ENCODE data around the gene FOXK1.

Gene FOXK1

GRCh38 chr7:4747013-4747412, 64.9 kb downstream of the FOXK1 start:
- DNase-seq = no peak

DNA sequence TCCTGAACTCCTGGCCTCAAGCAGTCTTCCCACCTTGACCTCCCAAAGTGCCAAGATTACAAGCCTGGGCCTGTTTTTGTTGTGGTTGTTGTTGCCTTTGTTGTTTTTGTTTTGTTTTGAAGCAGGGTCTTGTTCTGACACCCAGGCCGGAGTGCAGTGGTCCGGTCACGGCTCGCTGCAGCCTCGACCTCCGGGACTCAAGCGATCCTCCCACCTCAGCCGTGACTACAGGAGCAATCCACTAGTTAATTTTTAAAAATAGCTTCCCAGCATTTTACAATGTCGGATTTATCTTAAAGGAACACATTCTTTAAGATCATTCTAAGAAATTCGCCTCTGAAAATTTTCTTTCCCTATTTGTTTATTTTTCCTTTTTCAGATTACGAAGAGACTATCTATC, 65.7 kb downstream of the FOXK1 start:
- no peak for DNase-seq

DNA sequence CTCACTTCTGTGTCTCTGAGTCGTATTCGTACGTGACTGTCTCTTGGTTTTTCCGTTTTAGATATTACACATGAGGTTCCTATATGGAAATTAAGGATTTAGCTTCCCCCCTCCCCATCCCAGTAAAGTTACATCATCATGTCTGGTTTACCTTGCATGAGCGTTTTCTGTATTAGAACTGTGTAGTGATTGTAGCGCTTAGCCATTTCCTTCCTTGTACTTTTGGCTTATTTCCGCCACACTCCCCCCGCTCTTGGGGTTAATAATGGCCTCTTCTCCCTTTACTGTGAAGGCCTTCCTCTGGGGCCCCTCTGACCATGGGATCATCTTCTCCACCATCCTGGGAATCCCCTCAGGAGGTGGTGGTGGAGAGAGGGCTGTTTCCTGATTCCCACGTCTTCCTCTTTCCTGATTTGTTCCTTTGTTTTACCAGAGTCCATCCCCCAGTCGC, 66.2 kb downstream of the FOXK1 start:
- no peak for DNase-seq

- DNase-seq = no peak
Measured at GRCh38 chr7:4749363-4749762, 67.3 kb downstream of the FOXK1 start.

DNA sequence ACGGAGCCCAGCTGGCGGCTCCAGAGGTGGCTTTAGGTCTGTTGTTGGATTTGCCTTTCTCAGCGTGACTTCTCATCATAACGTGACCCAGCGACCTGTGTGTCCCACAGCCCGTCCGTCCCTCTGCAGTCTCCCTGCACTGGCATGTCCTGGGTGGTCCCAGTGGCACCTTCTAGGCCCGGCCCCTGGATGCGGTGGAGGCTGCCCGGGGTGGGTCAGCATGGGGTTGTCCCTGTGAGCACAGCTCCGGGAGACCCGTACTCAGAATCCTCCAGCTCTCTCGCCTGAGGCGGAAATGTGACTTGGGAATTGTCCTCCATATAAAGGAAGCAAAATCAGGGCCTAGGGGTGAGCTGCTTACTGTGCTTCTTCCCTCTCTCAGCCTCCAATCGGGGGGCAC, 67.7 kb downstream of the FOXK1 start:
- DNase-seq = no peak

GRCh38 chr7:4751398-4751947, 69.4 kb downstream of the FOXK1 start:
- no peak for DNase-seq

DNA sequence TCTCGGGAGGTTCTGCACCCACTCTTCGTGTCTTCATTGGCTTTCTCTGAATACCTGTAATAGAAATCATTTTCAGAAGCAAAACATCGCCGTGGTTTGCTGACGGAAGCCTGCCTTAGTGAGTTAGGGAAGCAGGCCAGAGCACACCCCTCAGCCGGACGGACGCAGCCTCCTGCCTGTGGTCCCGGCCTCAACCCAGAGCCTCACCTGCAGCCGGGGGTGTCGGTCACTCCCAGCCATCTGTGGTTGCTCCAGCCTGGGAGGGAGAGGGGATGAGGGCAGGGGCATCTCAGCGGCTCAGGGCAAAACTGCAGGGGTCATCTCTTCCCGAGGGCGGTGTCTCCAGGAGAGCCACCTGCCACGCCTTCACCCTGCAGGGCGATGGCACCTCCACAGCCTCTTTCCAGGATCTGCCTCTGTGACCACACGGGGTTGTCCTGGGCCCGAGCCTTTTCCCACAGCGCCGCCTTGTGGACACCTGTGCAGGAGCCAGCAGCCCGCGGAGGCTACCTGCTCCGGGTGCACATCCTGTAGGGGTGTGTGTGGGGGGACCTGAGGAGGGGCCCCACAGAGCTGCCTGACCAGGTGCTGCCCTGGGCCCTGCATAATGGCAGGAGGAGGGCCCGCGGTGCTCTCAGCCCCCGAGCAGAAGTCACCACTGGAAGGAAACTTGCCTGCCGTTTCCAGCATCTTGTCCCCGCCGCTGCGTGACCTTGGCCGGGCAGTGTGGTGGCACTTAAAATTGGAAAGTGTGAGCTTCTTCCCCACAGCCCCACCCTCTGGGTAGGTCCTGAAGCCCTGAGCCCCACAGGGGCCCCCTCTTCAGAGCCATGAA, 71.7 kb downstream of the FOXK1 start:
- no peak for DNase-seq

- DNase-seq = no peak
Measured at GRCh38 chr7:4754433-4755010, 72.4 kb downstream of the FOXK1 start.

GRCh38 chr7:4755045-4755444, 73.0 kb downstream of the FOXK1 start:
- no peak for DNase-seq

- DNase-seq = no peak
Measured at GRCh38 chr7:4758111-4758510, 76.0 kb downstream of the FOXK1 start.

GRCh38 chr7:4758791-4759190, 76.7 kb downstream of the FOXK1 start:
- no peak for DNase-seq

DNA sequence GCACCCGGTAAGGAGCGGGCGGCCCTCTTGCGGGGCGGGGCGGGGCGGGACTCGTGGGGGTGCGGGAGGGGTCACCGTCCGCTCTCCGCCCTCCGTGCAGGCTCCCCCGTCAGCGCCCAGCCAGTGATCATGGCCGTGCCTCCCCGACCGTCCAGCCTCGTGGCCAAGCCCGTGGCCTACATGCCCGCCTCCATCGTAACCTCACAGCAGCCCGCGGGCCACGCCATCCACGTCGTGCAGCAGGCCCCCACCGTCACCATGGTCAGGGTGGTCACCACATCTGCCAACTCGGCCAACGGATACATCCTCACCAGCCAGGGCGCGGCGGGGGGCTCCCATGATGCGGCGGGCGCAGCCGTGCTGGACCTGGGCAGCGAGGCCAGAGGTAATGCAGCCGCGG, 77.1 kb downstream of the FOXK1 start:
- no peak for DNase-seq

- no peak for DNase-seq
Measured at GRCh38 chr7:4760952-4761351, 78.9 kb downstream of the FOXK1 start.

GRCh38 chr7:4762121-4763055, 80.3 kb downstream of the FOXK1 start:
- DNase-seq = no peak

DNA sequence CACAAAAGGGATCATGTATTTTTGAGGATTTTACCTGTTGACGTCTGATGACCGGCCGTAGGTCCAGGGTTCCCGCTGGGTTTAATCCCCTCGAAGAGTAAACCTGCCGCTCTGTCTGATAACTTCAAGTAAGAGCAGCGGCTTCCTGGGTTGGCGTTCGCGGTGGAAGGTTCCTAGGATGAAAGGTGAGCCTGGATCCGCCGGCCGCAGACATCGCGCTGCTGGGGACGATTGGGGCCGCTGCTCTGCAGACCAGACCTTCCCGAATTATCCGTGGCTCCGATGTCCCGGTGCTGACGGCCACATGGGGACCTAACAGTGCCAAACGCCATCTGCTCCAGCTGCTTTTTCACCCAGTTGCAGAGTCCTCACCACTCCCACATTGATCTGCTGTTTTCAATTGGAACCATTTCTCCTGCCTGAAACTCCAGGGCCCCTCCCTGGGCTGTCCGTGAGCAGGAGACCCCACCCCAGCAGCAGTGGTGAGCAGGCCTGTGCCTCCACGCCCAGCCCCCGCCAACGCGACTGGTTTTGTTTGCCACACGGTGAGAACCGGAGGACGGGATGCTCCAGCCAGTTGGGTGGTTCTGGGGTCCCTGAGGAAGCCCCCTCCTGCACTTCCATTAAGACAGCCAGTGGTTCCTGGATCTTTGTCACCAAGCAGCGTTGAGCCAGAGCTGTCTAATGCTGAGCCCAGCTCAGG, 81.1 kb downstream of the FOXK1 start:
- no peak for DNase-seq

DNA sequence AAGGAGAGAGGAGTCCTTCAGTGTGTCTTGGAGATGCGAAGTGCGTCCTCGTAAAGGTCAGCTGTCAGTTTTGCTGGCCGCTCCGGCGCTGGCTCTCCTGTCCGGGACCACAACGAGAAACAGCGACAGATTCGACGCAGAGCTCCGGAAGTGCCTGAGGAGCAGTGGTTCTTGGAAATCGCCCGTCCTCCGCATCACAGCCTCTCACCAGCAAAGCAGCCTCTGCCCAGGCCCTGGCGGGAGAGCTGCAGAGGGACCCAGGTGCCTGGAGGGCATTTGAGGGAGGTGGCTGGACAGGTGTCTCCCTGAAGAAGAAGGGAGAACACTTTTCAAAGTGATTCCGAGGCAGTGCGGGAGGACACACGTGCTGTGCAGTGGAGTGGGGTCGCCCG, 81.7 kb downstream of the FOXK1 start:
- no peak for DNase-seq

DNA sequence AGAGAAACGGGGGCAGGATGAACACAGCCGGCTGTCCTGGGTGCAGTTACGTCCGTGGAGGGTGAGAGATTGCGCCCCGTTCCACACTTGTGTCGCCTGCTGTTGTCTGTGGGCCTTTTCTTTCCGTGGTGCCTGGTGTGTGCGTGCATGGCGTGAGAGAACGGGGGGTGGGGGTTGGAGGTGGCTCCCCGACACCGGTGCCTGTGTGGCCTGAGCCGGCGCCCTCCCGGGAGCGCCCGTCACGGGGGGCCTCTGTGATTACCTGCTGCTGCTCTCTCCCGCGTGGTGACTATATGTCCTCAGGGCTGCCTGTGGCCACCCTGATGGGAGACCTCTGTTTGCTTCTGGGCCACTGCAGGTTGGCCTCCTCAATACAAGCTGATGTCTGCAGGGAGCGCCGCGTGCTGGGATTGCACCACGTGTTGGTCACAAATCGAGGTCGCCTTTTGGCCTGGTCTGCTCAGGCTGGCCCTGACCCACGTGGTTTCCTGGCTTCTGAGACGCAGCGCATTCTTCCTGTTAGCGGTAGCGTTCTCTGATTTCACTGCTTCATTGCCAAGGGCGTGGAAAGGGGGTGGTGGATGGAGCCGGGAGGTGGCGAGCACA, 82.4 kb downstream of the FOXK1 start:
- no peak for DNase-seq

DNA sequence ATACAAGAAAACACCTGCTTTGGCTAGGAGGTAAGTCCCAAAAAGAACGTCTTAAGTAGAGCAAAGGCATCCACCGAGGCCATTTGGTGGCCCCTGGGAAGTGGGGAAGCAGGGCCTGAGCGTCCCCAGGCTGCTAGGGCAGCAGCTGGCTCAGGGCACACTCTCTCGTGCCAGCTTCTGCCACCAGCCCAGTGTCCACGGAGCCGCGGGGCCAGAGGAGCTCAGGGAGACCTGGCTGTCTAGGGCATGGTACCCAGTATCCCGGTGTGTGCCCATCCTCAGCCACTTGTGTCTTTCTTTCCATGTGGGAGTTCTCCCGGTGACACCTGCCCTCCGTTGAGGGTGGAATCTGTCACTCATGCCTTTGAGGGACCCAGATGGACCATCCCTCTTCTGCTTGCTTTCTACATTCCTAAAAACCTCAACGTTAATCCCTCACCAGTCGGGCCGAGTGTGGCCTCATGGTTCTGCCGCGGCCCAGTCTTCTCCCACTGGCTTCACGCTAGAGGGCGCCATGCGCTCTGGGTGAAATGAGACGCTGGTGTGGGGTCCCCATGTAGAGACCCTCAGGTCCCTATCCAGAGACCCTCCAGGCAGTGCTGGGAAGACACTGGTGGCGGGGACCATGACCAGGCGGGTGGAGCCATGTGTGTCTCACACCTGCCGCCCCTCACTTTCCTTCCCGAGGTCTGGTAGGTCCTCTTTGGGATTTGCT, 83.8 kb downstream of the FOXK1 start:
- DNase-seq = no peak

- no peak for DNase-seq
Measured at GRCh38 chr7:4766666-4767519, 84.8 kb downstream of the FOXK1 start.

Measured in NCI-H1436 treated with DMSO at 0.1 percent for 48 hours (cell line).